ENCODE results near the gene SORCS2. TPM values are rescaled to one million over a fixed set of nuclear protein-coding genes. Genes with fewer than 3 reads are reported as not detected.

SORCS2 gene
- total RNA-seq, 2 donors from 2014 or later = 0.68 to 0.92 TPM

- DNase-seq (ENCODE audit: low spot score) (no peak), ATAC-seq (ENCODE audit: insufficient number of reproducible peaks, low FRiP score, low read depth) (no peak)
- Histone ChIP-seq H3K4me3 (no peak overlapping the region), H3K27me3 (replicated peaks; ENCODE audit: insufficient read depth) (no peaks in the 10 kb centered on the region), H3K27ac (no peak overlapping the region), H3K36me3 (no peaks in the 10 kb centered on the region), H3K9me3 (peaks cover 2% of the 10 kb centered on the region), H3K4me1 (ENCODE audit: control insufficient read depth in 1 of 2, low read depth in 2 of 2) (peaks cover 0 to 8% of the 10 kb centered on the region in 2 donors)
- no peak for TF ChIP-seq CTCF (IDR thresholded peaks at IDR 0.05)
Measured at GRCh38 chr4:7236847-7237246, 44.5 kb downstream of the SORCS2 start.

- H3K27me3 ChIP-seq (replicated peaks; ENCODE audit: insufficient read depth) = no peaks in the 10 kb centered on the region
- peaks cover 2% of the 10 kb centered on the region for H3K9me3 ChIP-seq
- ATAC-seq (ENCODE audit: insufficient number of reproducible peaks, low FRiP score, low read depth) = no peak
- no peak overlapping the region for H3K27ac ChIP-seq
- peaks cover 0 to 8% of the 10 kb centered on the region in 2 donors for H3K4me1 ChIP-seq (ENCODE audit: control insufficient read depth in 1 of 2, low read depth in 2 of 2)
- DNase-seq (ENCODE audit: low spot score) = no peak
- no peaks in the 10 kb centered on the region for H3K36me3 ChIP-seq
- no peak for TF ChIP-seq CTCF (IDR thresholded peaks at IDR 0.05)
- no peak overlapping the region for H3K4me3 ChIP-seq
Measured at GRCh38 chr4:7237873-7238272, 45.5 kb downstream of the SORCS2 start.

- no peak for TF ChIP-seq CTCF (IDR thresholded peaks at IDR 0.05)
- Histone ChIP-seq H3K4me1 (ENCODE audit: control insufficient read depth in 1 of 2, low read depth in 2 of 2) (peaks cover 0 to 8% of the 10 kb centered on the region in 2 donors), H3K36me3 (no peaks in the 10 kb centered on the region), H3K27me3 (replicated peaks; ENCODE audit: insufficient read depth) (no peaks in the 10 kb centered on the region), H3K4me3 (no peak overlapping the region), H3K9me3 (peaks cover 2% of the 10 kb centered on the region), H3K27ac (no peak overlapping the region)
- no peak for ATAC-seq (ENCODE audit: insufficient number of reproducible peaks, low FRiP score, low read depth)
- no peak for DNase-seq (ENCODE audit: low spot score)
Measured at GRCh38 chr4:7238300-7238960, 46.1 kb downstream of the SORCS2 start.

GRCh38 chr4:7239101-7239820 is 46.9 kb downstream of the SORCS2 start:
- Histone ChIP-seq H3K4me1 (ENCODE audit: control insufficient read depth in 1 of 2, low read depth in 2 of 2) (peaks cover 0 to 14% of the 10 kb centered on the region in 2 donors), H3K27me3 (replicated peaks; ENCODE audit: insufficient read depth) (no peaks in the 10 kb centered on the region), H3K9me3 (peaks cover 2% of the 10 kb centered on the region), H3K4me3 (no peak overlapping the region), H3K36me3 (no peaks in the 10 kb centered on the region), H3K27ac (no peak overlapping the region)
- no peak for DNase-seq (ENCODE audit: low spot score)
- ATAC-seq (ENCODE audit: insufficient number of reproducible peaks, low FRiP score, low read depth) = no peak
- no peak for TF ChIP-seq CTCF (IDR thresholded peaks at IDR 0.05)

- H3K36me3 ChIP-seq = no peaks in the 10 kb centered on the region
- peaks cover 2% of the 10 kb centered on the region for H3K9me3 ChIP-seq
- H3K4me1 ChIP-seq (ENCODE audit: control insufficient read depth in 1 of 2, low read depth in 2 of 2) = peaks cover 0 to 17% of the 10 kb centered on the region in 2 donors
- no peak overlapping the region for H3K27ac ChIP-seq
- ATAC-seq (ENCODE audit: insufficient number of reproducible peaks, low FRiP score, low read depth) (no peak), DNase-seq (ENCODE audit: low spot score) (no peak)
- TF ChIP-seq CTCF (IDR thresholded peaks at IDR 0.05) = no peak
- no peak overlapping the region for H3K4me3 ChIP-seq
- no peaks in the 10 kb centered on the region for H3K27me3 ChIP-seq (replicated peaks; ENCODE audit: insufficient read depth)
Measured at GRCh38 chr4:7239844-7240243, 47.5 kb downstream of the SORCS2 start.
